Tibial nerve (tissue), 3 donors: ENCODE results near the gene FAM162A.

Experiments used
- CTCF ChIP-seq, 5 experiments: fragments of 200-600 bp in 3 of 5; fragments of 450-650 bp in 2 of 5; sonication (generic) in 3 of 5; IDR thresholded peaks; one replicate each; pipeline ENCODE4 v1.5.1; 2016 to 2019; ENCODE audit warnings: antibody characterized with exemption in 5 of 5, mild to moderate bottlenecking in 3 of 5, moderate library complexity in 2 of 5
- POLR2A ChIP-seq, 2 donors: fragments of 450-650 bp; IDR thresholded peaks; one replicate each; pipeline ENCODE4 v1.6.1; 2017; ENCODE audit warnings: antibody characterized with exemption in 2 of 2, mild to moderate bottlenecking in 2 of 2, moderate library complexity in 2 of 2

- TF ChIP-seq POLR2A (IDR thresholded peaks at IDR 0.05) (no peak), CTCF (IDR thresholded peaks at IDR 0.05) (no peak)
These were observed 5.2 kb downstream of the FAM162A start for GRCh38 chr3:122389197-122389596.
